GM12865 (cell line): Measurements from ENCODE around the gene DNASE1L3.
"Not testable (repeated sequence)": the region's sequence is repeated elsewhere in the genome, so short reads cannot be mapped to it uniquely, and the experiment has no call there.

Source experiments
- DNase-seq: peaks from one replicate; pipeline ENCODE4 v3.0.0; 2010; ENCODE audit warnings: low read depth
- H3K4me3 ChIP-seq: 2 replicates; pipeline ENCODE4 v1.5.1; 2011; ENCODE audit warnings: mild to moderate bottlenecking, low read depth, low read length, control low read depth
- CTCF ChIP-seq: IDR thresholded peaks from 2 replicates; pipeline ENCODE4 v1.5.1; 2011; ENCODE audit warnings: low read length, control low read depth, low read depth, inconsistent platforms; ENCODE audit not compliant: insufficient read depth; ENCODE audit errors: missing control alignments

The DNASE1L3 gene

GRCh38 chr3:58206406-58207011 is 4.3 kb downstream of the DNASE1L3 start:
- no peak for TF ChIP-seq CTCF
- no peak for DNase-seq
- no peak overlapping the region for H3K4me3 ChIP-seq

- no peak for DNase-seq
- no peak overlapping the region for H3K4me3 ChIP-seq
- TF ChIP-seq CTCF = no peak
Observed at GRCh38 chr3:58205981-58206380, 4.8 kb downstream of the DNASE1L3 start.

GRCh38 chr3:58204720-58205119 is 6.1 kb downstream of the DNASE1L3 start:
- TF ChIP-seq CTCF = no peak
- no peak overlapping the region for H3K4me3 ChIP-seq
- no peak for DNase-seq

GRCh38 chr3:58203541-58203940 is 7.2 kb downstream of the DNASE1L3 start:
- no peak overlapping the region for H3K4me3 ChIP-seq
- no peak for TF ChIP-seq CTCF
- DNase-seq = no peak

GRCh38 chr3:58202917-58203360 is 7.8 kb downstream of the DNASE1L3 start:
- DNase-seq = peak; percentile 84
- TF ChIP-seq CTCF = no peak
- no peak overlapping the region for H3K4me3 ChIP-seq

- DNase-seq, H3K4me3 ChIP-seq: not testable (repeated sequence)
Observed at GRCh38 chr3:58201451-58201850, 9.3 kb downstream of the DNASE1L3 start.

GRCh38 chr3:58200846-58201355 is 9.9 kb downstream of the DNASE1L3 start:
- DNase-seq = peak; percentile 78
- H3K4me3 ChIP-seq = peak overlapping the region; percentile 28
- no peak for TF ChIP-seq CTCF
